IMR-90 (cell line): Measurements from ENCODE around the gene DGKG. TPM values are rescaled to one million over a fixed set of nuclear protein-coding genes. Genes with fewer than 3 reads are reported as not detected.

ENCODE experiments used
- ATAC-seq: fragments of 200-7000 bp; cut with Tn5 transposase; 2 replicates; pipeline ENCODE4 v1.9.1; 2020; ENCODE audit warnings: low read depth, mild to moderate bottlenecking, moderate library complexity
- BruUV-seq: library from RNA; stranded (reverse); fragments of 400-500 nt; replicated peaks from 2 replicates; lab custom pipeline; 2021; lab: Mats Ljungman, UMichigan
- CTCF ChIA-PET: fragments of 300-600 bp; formaldehyde crosslinking; extraction: SDS; loops from one replicate; lab custom pipeline; 2021; ENCODE audit warnings: antibody characterized with exemption; lab: Yijun Ruan, JAX
- POLR2A ChIA-PET: fragments of 300-600 bp; sonication (Branson Sonifier 250); formaldehyde crosslinking; loops from one replicate; lab custom pipeline; 2022; ENCODE audit warnings: antibody characterized with exemption; ENCODE audit not compliant: unreplicated experiment; lab: Charles Lee
- DNase-seq: peaks from one replicate; pipeline ENCODE4 v3.0.0; 2013
- H2AFZ ChIP-seq: replicated peaks from 2 replicates; pipeline ENCODE3; 2013; ENCODE audit warnings: low read length, mild to moderate bottlenecking; ENCODE audit not compliant: poor library complexity
- H2AK5ac ChIP-seq: 2 replicates; pipeline ENCODE4 v1.6.1; 2013; ENCODE audit warnings: low read depth, low read length, inconsistent platforms
- H2AK9ac ChIP-seq: replicated peaks from 2 replicates; pipeline ENCODE3; 2013; ENCODE audit warnings: mild to moderate bottlenecking, low read depth, low read length, moderate library complexity; ENCODE audit not compliant: poor library complexity
- H2BK120ac ChIP-seq: 2 replicates; pipeline ENCODE4 v1.6.1; 2013; ENCODE audit warnings: low read depth, low read length, inconsistent platforms
- H2BK15ac ChIP-seq: 3 replicates; pipeline ENCODE4 v1.6.1; 2013; ENCODE audit warnings: low read depth, low read length, inconsistent platforms
- H2BK20ac ChIP-seq: 2 replicates; pipeline ENCODE4 v1.6.1; 2013; ENCODE audit warnings: low read depth, mild to moderate bottlenecking, inconsistent platforms, low read length, moderate library complexity
- H2BK5ac ChIP-seq: 2 replicates; pipeline ENCODE4 v1.6.1; 2013; ENCODE audit warnings: mild to moderate bottlenecking, low read depth, low read length, inconsistent platforms; ENCODE audit not compliant: poor library complexity, severe bottlenecking
- H3K14ac ChIP-seq: replicated peaks from 2 replicates; pipeline ENCODE4 v1.6.1; 2013; ENCODE audit warnings: low read depth, low read length, inconsistent platforms
- H3K18ac ChIP-seq: 2 replicates; pipeline ENCODE4 v1.6.1; 2013; ENCODE audit warnings: low read depth, low read length, control low read depth
- H3K23ac ChIP-seq: 2 replicates; pipeline ENCODE4 v1.6.1; 2013; ENCODE audit warnings: low read depth, low read length, inconsistent platforms
- H3K27ac ChIP-seq: 2 replicates; pipeline ENCODE4 v1.5.1; 2013; ENCODE audit warnings: mild to moderate bottlenecking, control low read depth, low read length; ENCODE audit not compliant: insufficient read depth
- H3K27me3 ChIP-seq: 2 replicates; pipeline ENCODE4 v1.6.1; 2013; ENCODE audit warnings: low read length; ENCODE audit not compliant: control insufficient read depth, insufficient read depth
- H3K36me3 ChIP-seq: 2 replicates; pipeline ENCODE4 v1.6.1; 2013; ENCODE audit warnings: low read length, mixed read lengths; ENCODE audit not compliant: control insufficient read depth, insufficient read depth
- H3K4ac ChIP-seq: 2 replicates; pipeline ENCODE4 v1.6.1; 2013; ENCODE audit warnings: low read depth, low read length, inconsistent platforms
- H3K4me1 ChIP-seq: 2 replicates; pipeline ENCODE4 v1.6.1; 2013; ENCODE audit warnings: low read length, mixed read lengths; ENCODE audit not compliant: control insufficient read depth, insufficient read depth
- H3K4me2 ChIP-seq: 2 replicates; pipeline ENCODE4 v1.6.1; 2013; ENCODE audit warnings: low read depth, mild to moderate bottlenecking, control low read depth, low read length, moderate library complexity
- H3K4me3 ChIP-seq: 2 replicates; pipeline ENCODE4 v1.5.1; 2013; ENCODE audit warnings: low read depth, mild to moderate bottlenecking, control low read depth, low read length, moderate library complexity; ENCODE audit not compliant: insufficient read depth
- H3K56ac ChIP-seq: 2 replicates; pipeline ENCODE4 v1.6.1; 2013; ENCODE audit warnings: low read length, inconsistent platforms; ENCODE audit not compliant: insufficient read depth; ENCODE audit errors: extremely low read depth
- H3K79me1 ChIP-seq, 2 experiments: 2 replicates each; pipeline ENCODE4 v1.6.1; 2013; ENCODE audit warnings: low read length in 2 of 2, inconsistent platforms in 1 of 2, low read depth in 1 of 2
- H3K9ac ChIP-seq: 2 replicates; pipeline ENCODE4 v1.6.1; 2013; ENCODE audit warnings: low read depth, low read length, control low read depth
- H3K9me1 ChIP-seq: 2 replicates; pipeline ENCODE4 v1.6.1; 2013; ENCODE audit warnings: low read length, inconsistent platforms; ENCODE audit not compliant: insufficient read depth
- H3K9me3 ChIP-seq: 2 replicates; pipeline ENCODE4 v1.6.1; 2013; ENCODE audit warnings: low read length; ENCODE audit not compliant: control insufficient read depth, insufficient read depth
- H4K20me1 ChIP-seq: 2 replicates; pipeline ENCODE4 v1.6.1; 2013; ENCODE audit warnings: low read length, inconsistent platforms; ENCODE audit not compliant: insufficient read depth
- H4K5ac ChIP-seq: 2 replicates; pipeline ENCODE4 v1.6.1; 2013; ENCODE audit warnings: mild to moderate bottlenecking, low read depth, low read length, control low read depth
- H4K8ac ChIP-seq, 2 experiments: 2 replicates each; pipeline ENCODE4 v1.6.1; 2013; ENCODE audit warnings: low read depth in 2 of 2, low read length in 2 of 2, control low read depth in 1 of 2, inconsistent platforms in 1 of 2
- H4K91ac ChIP-seq: 2 replicates; pipeline ENCODE4 v1.6.1; 2013; ENCODE audit warnings: low read depth, low read length, inconsistent platforms; ENCODE audit not compliant: insufficient read depth
- CEBPB ChIP-seq: IDR thresholded peaks from 2 replicates; pipeline ENCODE4 v1.6.1; 2012; ENCODE audit warnings: low read depth, low read length, improper control_type of control experiment
- CTCF ChIP-seq: conservative IDR thresholded peaks from 2 replicates; pipeline ENCODE4 v1.5.1; 2012; ENCODE audit warnings: mild to moderate bottlenecking, low read depth, low read length, improper control_type of control experiment
- MAFK ChIP-seq: IDR thresholded peaks from 2 replicates; pipeline ENCODE4 v1.6.1; 2012; ENCODE audit warnings: low read depth, low read length, improper control_type of control experiment
- MXI1 ChIP-seq: IDR thresholded peaks from 2 replicates; pipeline ENCODE4 v1.6.1; 2012; ENCODE audit warnings: low read depth, mild to moderate bottlenecking, low read length, moderate library complexity, borderline replicate concordance
- NFE2L2 ChIP-seq: fragments of 150-350 bp; IDR thresholded peaks from 2 replicates; pipeline ENCODE4 v1.6.1; 2016; ENCODE audit warnings: low read depth, mild to moderate bottlenecking, low read length
- POLR2A ChIP-seq: IDR thresholded peaks from 2 replicates; pipeline ENCODE4 v1.6.1; 2012; ENCODE audit warnings: mild to moderate bottlenecking, low read depth, low read length
- SMC3 ChIP-seq: fragments of 150-350 bp; IDR thresholded peaks from 2 replicates; pipeline ENCODE4 v1.6.1; 2016; ENCODE audit warnings: low read depth, mild to moderate bottlenecking, antibody characterized with exemption, low read length, moderate library complexity
- USF2 ChIP-seq: fragments of 150-350 bp; IDR thresholded peaks from 2 replicates; pipeline ENCODE4 v1.6.1; 2017; ENCODE audit warnings: mild to moderate bottlenecking, antibody characterized with exemption, low read length, low read depth
- WGBS, 2 experiments: methylation state at CpG; one replicate each; pipeline versions ENCODE4 v1.1.5 to v1.1.7; 2013; ENCODE audit warnings: missing lambda C conversion rate in 2 of 2; ENCODE audit not compliant: insufficient read length in 1 of 2; ENCODE audit errors: extremely low coverage in 2 of 2; 5-methylcytosine and 5-hydroxymethylcytosine counted together
- dilution Hi-C: fragments of 300-500 bp; cut with HindIII; formaldehyde crosslinking; loops from one replicate; pipeline ENCODE4 v1.14.3; 2018; ENCODE audit warnings: low sequenced_read_pairs; ENCODE audit not compliant: unreplicated experiment
- in situ Hi-C: fragments of 300-500 bp; cut with MboI; formaldehyde crosslinking; loops from 3 replicates; pipeline ENCODE4 v1.14.3; 2019; ENCODE audit warnings: low sequenced_read_pairs, inconsistent platforms, mixed read lengths
- intact Hi-C: fragments of 100-400 bp; cut with micrococcal nuclease; formaldehyde crosslinking; loops from 2 replicates; pipeline ENCODE4 v1.10.0; 2022
- polyA plus RNA-seq, 3 experiments: library from polyadenylated mRNA; depleted of rRNA; stranded (reverse); fragments of >200 nt; gene quantifications; 2 replicates each; pipeline ENCODE4 v1.2.3, GENCODE V29; 2012; ENCODE audit warnings: low replicate concordance in 1 of 3
- total RNA-seq: library from RNA; depleted of rRNA; stranded (reverse); fragments of >200 nt; gene quantifications from 2 replicates; pipeline ENCODE4 v1.2.3, GENCODE V29; 2012

DGKG gene
- total and polyA plus RNA-seq, 2 of the 4 experiments (the other 2 are of a cell fraction): 1.2 to 4.1 TPM

DNA sequence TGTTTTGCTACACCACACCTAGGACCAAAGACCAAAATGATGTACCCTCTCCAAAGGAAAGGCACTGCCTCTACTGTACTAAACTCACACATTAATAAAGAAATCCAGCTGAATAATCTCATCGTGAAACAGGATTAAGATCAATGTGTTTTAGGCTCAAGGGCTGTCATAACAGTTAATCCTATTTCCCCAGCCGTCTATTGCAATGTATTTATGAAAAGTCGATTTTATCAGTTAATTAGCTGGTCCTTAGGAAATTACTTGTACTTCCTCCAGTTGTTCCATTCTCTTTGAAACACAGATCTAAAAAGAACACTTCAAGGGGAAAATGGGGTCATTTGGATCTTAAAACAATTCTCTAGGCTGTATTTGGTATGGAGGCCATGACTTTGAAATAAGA is 261.6 kb downstream of the DGKG start:
- CTCF ChIA-PET: interaction anchor here (0.6 kb wide), 2 partner anchors 117 to 164 kb away, joined by 3 read pairs; no protein-coding TSS in a partner anchor
- no peak overlapping the region for H3K56ac ChIP-seq
- H3K9ac ChIP-seq: no peak overlapping the region
- peaks cover 7% of the 10 kb centered on the region for H3K9me1 ChIP-seq
- ATAC-seq (no peak), DNase-seq (no peak)
- dilution Hi-C loops: no loop called here
- no peak overlapping the region for H3K4me3 ChIP-seq
- H2AK5ac ChIP-seq: no peak overlapping the region
- H3K4ac ChIP-seq: no peak overlapping the region
- no CpG with 5 or more reads among the region's 3 CpGs for WGBS, 2 experiments
- H4K5ac ChIP-seq: no peak overlapping the region
- H2BK15ac ChIP-seq: no peak overlapping the region
- H3K23ac ChIP-seq: no peak overlapping the region
- H3K4me2 ChIP-seq: no peak overlapping the region
- no peak overlapping the region for H2BK20ac ChIP-seq
- no peak overlapping the region for H4K8ac ChIP-seq
- in situ Hi-C loops: no loop called here
- no peak for TF ChIP-seq CEBPB
- no peak for TF ChIP-seq CTCF
- no peak for TF ChIP-seq NFE2L2
- TF ChIP-seq SMC3: no peak
- TF ChIP-seq POLR2A: no peak
- TF ChIP-seq MXI1: no peak
- TF ChIP-seq USF2: no peak
- no peak for TF ChIP-seq MAFK
- intact Hi-C loops: loop anchor here (5.0 to 10.0 kb wide), 2 partner anchors 368 to 684 kb away; partner anchors contain the start of gene EIF4A2
- no TSS peak for BruUV-seq
- H2AK9ac ChIP-seq: no peak overlapping the region
- H3K9me3 ChIP-seq: no peaks in the 10 kb centered on the region
- no peak overlapping the region for H3K14ac ChIP-seq
- peaks cover 2% of the 10 kb centered on the region for H3K36me3 ChIP-seq
- H4K20me1 ChIP-seq: peaks cover 10% of the 10 kb centered on the region; the same call in 1 of the 2 replicates
- H2BK120ac ChIP-seq: no peak overlapping the region
- no peaks in the 10 kb centered on the region for H3K27me3 ChIP-seq
- H3K18ac ChIP-seq: no peak overlapping the region
- H2BK5ac ChIP-seq: no peak overlapping the region
- H3K79me1 ChIP-seq: peaks cover 27 to 45% of the 10 kb centered on the region in 2 experiments; a peak in 3 of 4 replicates
- no peak overlapping the region for H2AFZ ChIP-seq
- POLR2A ChIA-PET: no interaction called here
- H3K4me1 ChIP-seq: peaks cover 16% of the 10 kb centered on the region
- H4K91ac ChIP-seq: no peak overlapping the region
- no peak overlapping the region for H3K27ac ChIP-seq
